AG10803 (cell line): Measurements from ENCODE around the gene SEPTIN11.

ENCODE experiments used
- DNase-seq: peaks from one replicate; pipeline ENCODE4 v3.0.0; 2010; ENCODE audit warnings: low read depth
- H3K4me3 ChIP-seq: 2 replicates; pipeline ENCODE4 v1.5.1; 2011; ENCODE audit warnings: mild to moderate bottlenecking, low read length, control low read depth
- TF ChIP-seq, protein P1 (sequence below): conservative IDR thresholded peaks from 2 replicates; pipeline ENCODE4 v1.5.1; 2011; ENCODE audit warnings: mild to moderate bottlenecking, low read length, control low read depth, inconsistent platforms

The SEPTIN11 gene

DNA sequence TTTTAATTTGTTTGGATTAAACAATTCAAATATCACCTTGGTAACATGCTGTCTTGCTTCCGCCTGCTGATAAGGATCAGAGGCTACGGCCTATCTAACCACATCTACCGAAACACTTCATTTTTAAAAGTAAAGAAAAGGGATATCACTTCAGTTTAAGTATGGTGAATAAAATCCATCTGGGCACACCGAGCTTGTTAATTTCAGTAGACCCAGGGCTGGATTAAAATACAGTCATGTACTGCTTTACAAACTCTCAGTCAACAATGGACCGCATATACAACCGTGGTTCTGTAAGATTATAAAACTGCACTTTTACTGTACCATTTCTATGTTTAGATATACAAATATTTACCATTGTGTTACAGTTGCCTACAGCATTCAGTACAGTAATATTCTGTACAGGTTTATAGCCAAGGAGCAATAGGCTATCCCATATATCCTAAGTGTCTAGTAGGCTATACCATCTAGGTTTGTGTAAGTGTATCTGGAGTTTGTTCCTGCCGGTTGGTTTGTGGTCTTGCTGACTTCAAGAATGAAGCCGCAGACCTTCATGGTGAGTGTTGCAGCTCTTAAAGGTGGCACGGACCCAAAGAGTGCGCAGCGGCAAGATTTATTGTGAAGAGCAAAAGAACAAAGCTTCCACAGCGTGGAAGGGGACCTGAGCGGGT, 40.0 kb downstream of the SEPTIN11 start:
- DNase-seq = no peak
- H3K4me3 ChIP-seq = no peak overlapping the region
- TF ChIP-seq, protein P1, sequence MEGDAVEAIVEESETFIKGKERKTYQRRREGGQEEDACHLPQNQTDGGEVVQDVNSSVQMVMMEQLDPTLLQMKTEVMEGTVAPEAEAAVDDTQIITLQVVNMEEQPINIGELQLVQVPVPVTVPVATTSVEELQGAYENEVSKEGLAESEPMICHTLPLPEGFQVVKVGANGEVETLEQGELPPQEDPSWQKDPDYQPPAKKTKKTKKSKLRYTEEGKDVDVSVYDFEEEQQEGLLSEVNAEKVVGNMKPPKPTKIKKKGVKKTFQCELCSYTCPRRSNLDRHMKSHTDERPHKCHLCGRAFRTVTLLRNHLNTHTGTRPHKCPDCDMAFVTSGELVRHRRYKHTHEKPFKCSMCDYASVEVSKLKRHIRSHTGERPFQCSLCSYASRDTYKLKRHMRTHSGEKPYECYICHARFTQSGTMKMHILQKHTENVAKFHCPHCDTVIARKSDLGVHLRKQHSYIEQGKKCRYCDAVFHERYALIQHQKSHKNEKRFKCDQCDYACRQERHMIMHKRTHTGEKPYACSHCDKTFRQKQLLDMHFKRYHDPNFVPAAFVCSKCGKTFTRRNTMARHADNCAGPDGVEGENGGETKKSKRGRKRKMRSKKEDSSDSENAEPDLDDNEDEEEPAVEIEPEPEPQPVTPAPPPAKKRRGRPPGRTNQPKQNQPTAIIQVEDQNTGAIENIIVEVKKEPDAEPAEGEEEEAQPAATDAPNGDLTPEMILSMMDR = no peak

DNA sequence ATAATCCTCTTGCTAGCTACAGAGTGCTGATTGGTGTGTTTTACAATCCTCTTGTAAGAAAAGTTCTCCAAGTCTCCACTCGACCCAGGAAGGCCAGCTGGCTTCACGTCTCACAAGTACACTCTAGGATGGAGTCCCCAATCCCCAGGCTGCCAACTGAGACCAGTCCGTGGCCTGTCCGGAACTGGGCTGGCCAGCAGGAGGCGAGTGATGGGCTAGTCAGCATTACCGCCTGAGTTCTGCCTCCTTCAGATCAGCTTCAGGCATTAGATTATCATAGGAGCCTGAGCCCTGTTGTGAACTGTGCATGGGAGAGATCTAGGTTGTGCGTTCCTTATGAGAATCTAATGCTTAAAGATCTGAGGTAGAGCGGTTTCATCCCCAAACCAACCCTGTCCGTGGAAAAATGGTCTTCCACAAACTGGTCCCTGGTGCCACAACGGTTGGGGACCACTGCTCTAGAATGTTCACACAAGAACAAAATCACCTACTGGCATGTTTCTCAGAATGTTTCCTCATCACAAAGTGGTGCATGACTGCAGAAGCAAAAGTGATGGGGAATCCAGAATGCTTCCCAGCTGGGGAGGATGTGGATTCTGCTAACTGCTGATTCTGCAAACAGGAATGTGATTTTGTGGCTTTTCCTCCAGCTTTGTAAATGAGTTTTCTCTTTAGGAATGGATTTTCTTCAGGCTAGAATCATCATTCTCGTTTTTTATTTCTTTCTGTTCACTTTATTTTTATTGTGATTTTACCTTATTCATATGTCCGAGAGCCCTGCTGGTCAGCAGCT, 40.9 kb downstream of the SEPTIN11 start:
- DNase-seq = peak; percentile 98
- no peak overlapping the region for H3K4me3 ChIP-seq
- TF ChIP-seq, protein P1 = no peak

DNA sequence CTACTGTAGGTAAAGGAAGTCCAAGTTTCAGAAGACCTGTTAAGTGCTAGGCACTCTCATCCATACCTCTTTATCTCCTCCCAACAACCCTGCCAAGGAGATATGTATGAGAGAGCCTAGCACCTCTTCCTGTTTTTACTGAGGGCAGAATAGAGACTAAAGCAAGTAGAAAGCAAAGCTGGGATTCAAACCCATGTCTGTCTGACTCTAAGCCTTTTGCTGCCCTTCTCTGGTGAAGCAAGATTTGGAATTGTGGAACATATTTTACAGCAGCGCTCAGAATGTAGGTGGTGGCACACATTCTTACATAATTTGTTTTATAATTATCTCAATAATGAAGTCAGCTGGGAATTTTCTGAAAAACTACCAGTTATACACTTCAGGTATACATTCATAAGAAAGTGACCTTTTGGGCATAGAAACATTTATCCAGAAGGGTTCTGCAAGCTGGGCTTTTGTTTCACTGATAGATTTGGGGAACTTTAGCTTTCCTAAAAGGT, 41.7 kb downstream of the SEPTIN11 start:
- peak; percentile 54 for DNase-seq
- TF ChIP-seq, protein P1 = no peak
- no peak overlapping the region for H3K4me3 ChIP-seq

DNA sequence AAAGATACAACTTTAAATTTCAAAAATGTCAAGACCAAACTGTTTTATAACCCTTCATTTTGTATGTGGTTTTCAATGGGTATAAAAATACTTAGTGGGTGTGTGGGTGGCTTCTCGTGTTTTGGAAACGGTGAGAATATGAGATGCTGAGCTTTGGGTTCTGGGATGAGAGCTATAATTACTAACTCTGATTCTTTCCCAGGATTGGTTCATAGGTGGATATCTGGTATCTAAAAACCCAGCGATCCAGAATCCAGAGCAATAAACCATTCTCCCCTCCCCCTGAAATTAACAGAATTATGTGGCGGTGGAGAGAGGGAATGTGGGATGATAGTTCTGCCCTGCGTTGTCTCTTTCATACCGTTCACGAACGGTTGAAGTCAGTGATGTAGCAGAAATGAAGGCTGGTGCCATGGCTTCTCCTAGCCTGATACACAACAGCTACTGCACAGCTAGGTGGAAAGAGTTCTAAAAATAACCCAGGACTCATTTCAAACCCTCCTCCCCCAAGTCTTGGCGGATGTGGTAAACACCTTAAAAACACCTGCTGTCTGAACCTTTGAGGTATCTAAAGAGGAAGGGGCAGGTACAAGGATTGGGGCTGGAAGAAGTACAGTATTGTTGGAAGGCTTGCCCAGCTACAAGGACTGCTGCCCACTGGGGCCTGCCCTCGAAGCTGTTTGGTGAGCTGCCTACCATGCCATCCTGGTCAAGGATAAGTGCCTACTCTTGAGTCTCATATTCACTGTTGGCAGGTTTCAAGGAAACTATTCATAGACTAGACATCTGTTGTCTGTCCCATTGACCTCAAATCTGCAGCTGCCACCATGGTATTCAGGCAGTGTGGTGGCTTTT, 44.5 kb downstream of the SEPTIN11 start:
- DNase-seq = peak; percentile 55
- TF ChIP-seq, protein P1 = no peak
- H3K4me3 ChIP-seq = no peak overlapping the region

DNA sequence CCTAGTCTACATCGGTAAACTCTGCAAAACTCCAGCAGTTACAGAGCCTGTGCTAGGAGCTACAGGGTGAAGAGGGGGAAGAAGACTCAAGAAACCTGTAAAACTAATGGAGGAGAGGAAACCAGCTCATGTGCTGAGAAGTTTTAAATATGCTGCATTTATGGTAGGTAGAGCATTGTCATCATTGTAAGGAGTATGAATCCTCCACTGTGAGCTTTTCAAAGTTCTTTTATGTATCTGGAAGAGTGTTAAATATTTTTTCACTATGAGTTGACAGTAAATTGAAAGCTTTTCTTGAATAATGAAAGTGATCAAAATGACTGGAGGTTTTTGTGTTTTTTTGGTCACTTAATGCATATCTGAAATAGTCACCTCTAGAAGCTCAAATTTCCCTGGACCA, 46.2 kb downstream of the SEPTIN11 start:
- TF ChIP-seq, protein P1 = no peak
- DNase-seq = no peak
- no peak overlapping the region for H3K4me3 ChIP-seq

DNA sequence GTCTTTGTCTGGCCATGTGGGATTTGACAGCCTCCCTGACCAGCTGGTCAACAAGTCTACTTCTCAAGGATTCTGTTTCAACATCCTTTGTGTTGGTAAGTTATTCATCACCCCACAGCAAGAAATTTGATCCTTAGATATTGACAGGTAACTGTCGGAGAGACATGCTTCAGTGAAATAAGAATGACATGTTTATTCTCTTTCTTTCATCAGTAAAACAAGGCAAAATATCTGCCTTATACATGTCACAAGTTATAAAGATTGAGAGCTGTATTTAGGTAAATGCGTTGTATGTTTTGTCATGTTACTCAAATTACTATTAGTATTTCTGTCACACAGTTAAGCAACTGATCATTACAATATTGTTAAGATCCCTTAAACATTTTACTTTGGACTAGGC, 46.9 kb downstream of the SEPTIN11 start:
- no peak overlapping the region for H3K4me3 ChIP-seq
- TF ChIP-seq, protein P1 = no peak
- no peak for DNase-seq
